ENCODE results near the gene RAB5B.
A peak's percentile ranks its signal among the peaks of the same experiment; 100 is the strongest.
"Not testable (repeated sequence)": the region's sequence is repeated elsewhere in the genome, so short reads cannot be mapped to it uniquely, and the experiment has no call there.

Gene RAB5B

DNA sequence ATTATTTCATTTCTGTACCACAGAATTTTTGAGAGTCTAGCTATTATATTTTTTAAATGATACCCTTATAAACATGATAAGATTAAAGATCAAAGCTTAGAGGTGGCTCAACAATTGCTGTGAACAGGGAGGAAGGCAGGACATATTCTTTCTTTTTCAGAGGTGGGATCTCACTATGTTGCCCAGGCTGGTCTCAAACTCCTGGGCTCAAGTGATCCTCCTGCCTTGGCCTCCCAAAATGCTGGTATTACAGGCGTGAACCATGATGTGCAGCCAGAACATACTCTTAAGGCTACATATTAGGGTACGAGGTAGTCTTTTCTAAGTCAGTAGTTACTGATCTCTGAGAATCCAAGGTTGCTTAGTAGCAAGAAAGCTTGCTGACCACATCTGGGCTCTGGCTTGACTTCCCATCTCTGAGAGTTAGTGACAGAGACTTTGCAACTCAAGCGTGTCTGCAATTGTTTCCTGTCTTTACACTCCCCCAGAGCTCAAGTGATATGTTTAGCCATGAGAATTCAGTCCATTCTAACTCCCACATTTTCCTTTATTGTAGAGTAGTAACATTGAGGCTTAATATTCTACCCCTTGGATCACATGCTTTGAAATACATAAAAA lies 8.6 kb downstream of the RAB5B start:
- no peak for DNase-seq (ENCODE audit: low spot score)

DNA sequence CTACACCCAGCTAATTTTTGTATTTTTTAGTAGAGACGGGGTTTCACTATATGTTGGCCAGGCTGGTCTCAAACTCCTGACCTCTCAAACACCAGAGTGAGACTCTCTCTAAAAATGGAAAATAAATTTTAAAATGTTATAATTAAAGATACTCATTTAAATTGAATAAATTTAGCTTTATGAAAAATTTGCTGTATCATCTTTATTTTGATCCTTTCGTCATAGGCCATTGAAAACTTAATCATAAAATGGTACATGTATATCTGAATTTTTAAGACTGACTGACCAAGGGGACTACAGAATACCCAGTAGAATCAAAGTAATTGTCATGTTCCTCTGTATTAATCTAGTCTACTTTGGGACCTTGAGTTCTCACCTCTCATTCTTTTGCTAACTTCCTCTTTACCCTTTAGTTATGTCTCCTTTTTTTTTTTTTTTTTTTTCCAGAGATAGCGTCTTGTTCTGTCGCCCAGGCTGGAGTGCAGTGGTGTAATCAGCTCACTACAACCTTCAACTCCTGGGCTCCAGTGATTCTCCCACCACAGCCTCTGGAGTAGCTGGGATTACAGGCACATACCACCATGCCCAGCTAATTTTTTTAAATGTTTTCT lies 9.5 kb downstream of the RAB5B start:
- DNase-seq (ENCODE audit: low spot score): no peak

- no peak for DNase-seq (ENCODE audit: low spot score)
Measured at GRCh38 chr12:55984861-55985260, 11.0 kb downstream of the RAB5B start.

DNA sequence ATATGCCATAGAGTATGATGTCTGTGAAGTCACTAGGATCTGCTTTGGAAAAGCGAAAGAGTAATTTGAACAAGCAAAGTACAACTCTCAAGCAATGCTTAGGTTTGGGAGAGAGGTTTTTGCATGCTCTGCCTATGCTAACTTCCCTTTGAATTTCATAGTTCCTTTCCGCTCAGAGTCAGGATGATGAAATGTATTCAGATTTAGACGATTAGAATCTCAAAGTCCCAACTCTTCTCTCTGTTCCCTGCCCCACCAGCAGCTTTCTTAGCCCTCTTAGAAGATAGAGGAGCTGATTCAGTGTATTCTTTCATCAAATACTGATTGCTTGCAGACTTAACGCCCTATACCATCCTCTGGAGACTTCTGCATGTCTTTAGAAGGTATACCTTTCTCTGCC lies 11.5 kb downstream of the RAB5B start:
- DNase-seq (ENCODE audit: low spot score): no peak

GRCh38 chr12:55985976-55986375 lies 12.1 kb downstream of the RAB5B start:
- not testable (repeated sequence) for DNase-seq (ENCODE audit: low spot score)

GRCh38 chr12:55991110-55991509 lies 17.2 kb downstream of the RAB5B start:
- no peak for DNase-seq (ENCODE audit: low spot score)

GRCh38 chr12:55993230-55993853 lies 19.5 kb downstream of the RAB5B start:
- no peak for DNase-seq (ENCODE audit: low spot score)

DNA sequence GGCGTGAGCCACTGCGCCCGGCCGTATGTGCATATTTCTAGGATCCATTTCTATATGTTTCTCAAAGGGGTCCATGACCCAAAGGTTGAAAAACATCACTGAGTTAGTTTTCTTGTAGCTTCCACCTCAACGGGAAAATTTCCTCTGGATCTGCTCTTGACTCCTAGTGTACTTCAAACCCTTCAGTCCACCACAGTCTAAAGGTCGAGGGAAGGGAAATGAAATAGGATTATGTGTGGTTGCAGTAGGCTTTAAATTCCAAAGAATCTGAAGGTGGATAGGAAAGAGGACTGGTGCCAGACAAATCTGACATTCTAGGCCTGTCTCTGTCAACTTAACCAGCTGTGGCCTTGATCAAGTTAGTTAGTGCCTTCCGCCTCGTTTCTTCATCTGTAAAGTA lies 21.5 kb downstream of the RAB5B start:
- no peak for DNase-seq (ENCODE audit: low spot score)

GRCh38 chr12:55996201-55996714 lies 22.4 kb downstream of the RAB5B start:
- DNase-seq (ENCODE audit: low spot score): peak; percentile 63

GRCh38 chr12:55996715-55997534 lies 23.0 kb downstream of the RAB5B start, which contains the start of gene SUOX:
SUOX (plus strand) TSS chr12:55997276; CDS start chr12:56002222, 4,946 bp downstream.
- peak; percentile 99 for DNase-seq (ENCODE audit: low spot score)

DNA sequence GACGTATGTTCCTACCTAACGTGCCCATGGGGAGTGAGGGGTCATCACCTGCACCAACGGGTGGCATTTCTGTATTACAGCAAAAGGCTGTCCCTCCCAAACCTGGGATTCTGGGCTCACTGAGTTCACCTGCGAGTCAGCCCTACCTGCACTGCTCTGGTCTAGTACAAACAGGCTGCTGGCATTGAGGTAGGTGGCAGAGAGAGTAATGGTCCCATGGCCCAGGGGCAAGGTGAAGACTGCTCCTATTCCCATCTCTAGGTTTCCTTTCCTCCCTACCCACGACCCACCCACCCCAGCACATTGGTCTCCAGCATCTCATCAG lies 23.6 kb downstream of the RAB5B start:
- no peak for DNase-seq (ENCODE audit: low spot score)

GRCh38 chr12:55999522-55999921 lies 25.6 kb downstream of the RAB5B start:
- not testable (repeated sequence) for DNase-seq (ENCODE audit: low spot score)

DNA sequence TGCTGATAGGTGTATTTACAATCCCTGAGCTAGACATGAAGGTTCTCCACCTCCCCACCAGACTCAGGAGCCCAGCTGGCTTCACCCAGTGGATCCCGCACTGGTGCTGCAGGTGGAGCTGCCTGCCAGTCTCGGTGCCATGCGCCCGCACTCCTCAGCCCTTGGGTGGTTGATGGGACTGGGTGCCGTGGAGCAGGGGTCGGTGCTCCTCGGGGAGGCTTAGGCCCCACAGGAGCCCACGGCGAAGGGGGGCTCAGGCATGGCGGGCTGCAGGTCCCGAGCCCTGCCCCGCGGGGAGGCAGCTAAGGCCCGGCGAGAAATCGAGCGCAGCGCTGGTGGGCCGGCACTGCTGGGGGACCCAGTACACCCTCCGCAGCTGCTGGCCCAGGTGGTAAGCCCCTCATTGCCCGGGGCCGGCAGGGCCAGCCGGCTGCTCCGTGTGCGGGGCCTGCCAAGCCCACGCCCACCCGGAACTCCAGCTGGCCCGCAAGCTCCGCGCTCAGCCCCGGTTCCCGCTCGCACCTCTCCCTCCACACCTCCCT lies 26.2 kb downstream of the RAB5B start:
- not testable (repeated sequence) for DNase-seq (ENCODE audit: low spot score)

- no peak for DNase-seq (ENCODE audit: low spot score)
Measured at GRCh38 chr12:56001487-56002100, 27.7 kb downstream of the RAB5B start.

DNA sequence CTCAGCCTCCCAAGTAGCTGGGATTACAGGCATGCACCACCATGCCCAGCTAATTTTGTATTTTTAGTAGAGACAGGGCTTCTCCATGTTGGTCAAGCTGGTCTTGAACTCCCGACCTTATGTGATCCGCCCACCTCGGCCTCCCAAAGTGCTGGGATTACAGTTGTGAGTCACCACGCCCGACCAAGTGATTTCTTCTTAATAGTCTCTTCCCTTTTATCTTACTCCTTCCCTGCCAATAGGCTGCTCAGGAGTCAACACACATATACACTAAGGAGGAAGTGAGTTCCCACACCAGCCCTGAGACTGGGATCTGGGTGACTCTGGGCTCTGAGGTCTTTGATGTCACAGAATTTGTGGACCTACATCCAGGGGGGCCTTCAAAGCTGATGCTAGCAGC lies 29.5 kb downstream of the RAB5B start:
- DNase-seq (ENCODE audit: low spot score): not testable (repeated sequence)

DNA sequence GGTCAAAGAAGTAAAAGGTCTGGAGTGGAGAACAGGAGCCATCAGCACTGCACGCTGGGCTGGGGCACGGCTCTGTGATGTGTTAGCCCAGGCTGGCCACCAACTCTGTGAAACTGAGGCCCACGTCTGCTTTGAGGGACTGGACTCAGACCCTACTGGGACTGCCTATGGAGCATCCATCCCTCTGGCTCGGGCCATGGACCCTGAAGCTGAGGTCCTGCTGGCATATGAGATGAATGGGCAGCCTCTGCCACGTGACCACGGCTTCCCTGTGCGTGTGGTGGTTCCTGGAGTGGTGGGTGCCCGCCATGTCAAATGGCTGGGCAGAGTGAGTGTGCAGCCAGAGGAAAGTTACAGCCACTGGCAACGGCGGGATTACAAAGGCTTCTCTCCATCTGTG lies 30.3 kb downstream of the RAB5B start:
- no peak for DNase-seq (ENCODE audit: low spot score)

DNA sequence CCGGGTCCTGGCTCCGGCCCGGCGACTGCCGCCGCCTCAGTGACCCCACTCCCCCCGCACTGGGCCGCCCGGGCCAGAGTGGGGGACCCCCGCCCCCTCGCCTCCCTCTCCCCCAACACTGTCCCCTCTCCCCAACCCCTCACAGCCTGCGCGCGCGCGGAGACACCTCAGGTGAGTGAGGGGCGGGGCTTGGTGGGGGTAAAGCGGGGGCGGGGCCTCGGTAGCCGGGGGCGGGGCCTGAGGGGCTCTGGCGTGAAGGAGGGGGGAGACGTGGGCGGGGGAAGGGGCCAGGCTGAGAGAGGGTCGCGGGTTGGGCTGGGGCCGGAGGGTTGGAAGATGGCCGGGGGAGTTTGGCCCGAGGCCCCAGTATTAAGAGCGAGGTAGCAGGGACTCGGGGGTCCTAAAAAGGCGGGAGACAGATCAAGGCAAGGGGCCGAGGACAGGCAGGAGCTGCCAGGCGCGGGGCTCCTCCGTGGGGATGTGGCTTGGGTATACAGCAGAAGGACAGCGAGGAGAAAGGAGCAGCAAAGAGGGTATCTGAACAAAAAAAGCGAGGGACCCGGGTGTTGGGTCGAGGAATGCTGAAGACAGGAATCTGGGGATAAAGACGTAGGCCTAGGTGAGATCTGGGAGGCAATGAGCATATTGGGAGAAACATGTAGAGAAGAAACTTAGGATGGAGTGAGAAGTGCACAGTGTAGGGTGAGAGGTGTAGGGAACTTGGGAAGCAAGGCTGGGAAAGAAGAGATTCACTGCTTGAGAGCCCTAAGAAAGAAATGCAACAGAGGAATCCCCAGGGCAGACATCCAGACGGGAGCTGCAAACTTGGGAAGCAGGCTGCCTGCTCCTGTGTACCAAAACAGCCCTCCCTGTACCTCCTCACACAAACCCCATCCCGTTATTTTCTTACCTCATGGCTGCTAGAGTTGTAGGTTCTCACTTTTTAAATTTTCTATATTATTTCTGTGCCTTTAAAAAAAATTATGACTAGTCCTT lies 34.0 kb downstream of the RAB5B start:
- DNase-seq (ENCODE audit: low spot score): peak; percentile 55

DNA sequence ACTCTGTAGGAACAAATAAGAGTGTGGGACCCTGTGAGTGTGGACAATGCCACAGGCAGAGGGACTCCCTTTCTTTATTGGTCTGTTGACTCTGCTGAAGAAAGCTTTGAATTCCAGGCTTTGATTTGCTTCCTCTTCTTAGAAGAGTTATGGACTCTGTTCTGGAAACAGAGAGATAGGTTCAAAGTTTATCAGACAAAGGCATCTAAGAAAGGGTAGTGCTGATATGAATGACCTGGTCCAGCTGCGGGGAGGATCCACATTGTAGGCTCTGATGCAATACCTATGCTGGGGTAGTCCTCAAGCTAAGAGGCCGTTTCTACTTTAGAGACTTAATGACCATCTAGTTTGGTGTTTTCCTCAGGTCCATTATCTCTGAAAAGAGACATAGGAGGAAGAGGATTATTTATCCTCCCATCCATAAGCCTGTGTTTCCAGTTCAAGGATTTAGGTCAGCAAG lies 36.3 kb downstream of the RAB5B start:
- no peak for DNase-seq (ENCODE audit: low spot score)

DNA sequence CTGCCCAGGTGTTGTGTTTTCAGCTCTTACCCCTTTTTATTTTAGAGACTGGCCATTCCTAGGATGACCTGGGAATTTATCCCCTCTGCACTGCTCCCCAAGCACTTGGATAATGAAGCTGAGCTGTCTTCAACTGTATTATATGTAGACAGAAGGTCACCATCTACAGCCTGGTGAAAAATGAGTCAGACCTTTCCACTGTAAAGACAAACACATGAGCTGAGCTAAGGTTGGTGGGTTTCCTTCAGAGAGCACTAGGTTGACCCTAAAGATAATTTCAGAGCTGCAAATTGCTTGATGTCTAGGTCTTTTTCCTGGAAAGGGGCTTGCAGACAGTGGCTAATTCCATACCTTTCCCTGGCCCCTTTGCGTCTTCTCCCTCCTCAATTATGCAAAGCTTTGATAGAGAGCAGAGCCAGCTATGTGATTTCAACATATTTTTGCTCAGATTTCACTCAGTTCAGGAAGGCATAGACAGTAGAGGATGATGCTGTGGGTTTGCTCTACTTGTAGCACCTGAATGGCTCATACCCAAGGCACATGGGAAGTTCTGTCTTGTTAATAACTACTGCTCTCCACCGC lies 37.7 kb downstream of the RAB5B start:
- DNase-seq (ENCODE audit: low spot score): no peak

GRCh38 chr12:56013482-56013881 lies 39.6 kb downstream of the RAB5B start:
- no peak for DNase-seq (ENCODE audit: low spot score)

Measured in AG08395 (cell line).